CD4-positive, alpha-beta T cell treated with Interleukin-2 at 100 ng/mL for 4 hours (primary cell): ENCODE results near the gene ERC2.
"Not testable (repeated sequence)": the region's sequence is repeated elsewhere in the genome, so short reads cannot be mapped to it uniquely, and the experiment has no call there.

Experiments
- DNase-seq: peaks from one replicate; pipeline ENCODE4 v3.0.0-alpha.2; 2020; ENCODE audit warnings: low spot score

ERC2 gene

DNA sequence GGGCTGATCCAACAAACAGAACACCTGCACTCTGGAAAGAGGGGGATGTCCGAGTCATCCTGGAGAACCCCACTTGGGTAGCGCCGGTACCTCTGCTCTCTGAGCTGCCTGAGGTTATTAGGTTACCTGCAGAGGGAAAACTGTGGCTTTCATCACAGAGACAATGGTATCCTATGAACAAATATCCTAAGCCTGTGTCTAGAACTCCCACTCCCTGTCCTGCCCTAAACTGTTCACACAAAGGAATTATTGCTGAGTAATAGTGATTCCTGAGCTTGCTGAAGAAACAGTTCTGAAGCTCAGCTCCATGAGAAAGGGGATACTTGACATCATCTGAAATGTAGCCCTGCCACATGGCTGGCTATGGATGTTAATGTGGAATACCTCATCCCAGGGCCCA lies 949.2 kb downstream of the ERC2 start:
- DNase-seq, result no peak

DNA sequence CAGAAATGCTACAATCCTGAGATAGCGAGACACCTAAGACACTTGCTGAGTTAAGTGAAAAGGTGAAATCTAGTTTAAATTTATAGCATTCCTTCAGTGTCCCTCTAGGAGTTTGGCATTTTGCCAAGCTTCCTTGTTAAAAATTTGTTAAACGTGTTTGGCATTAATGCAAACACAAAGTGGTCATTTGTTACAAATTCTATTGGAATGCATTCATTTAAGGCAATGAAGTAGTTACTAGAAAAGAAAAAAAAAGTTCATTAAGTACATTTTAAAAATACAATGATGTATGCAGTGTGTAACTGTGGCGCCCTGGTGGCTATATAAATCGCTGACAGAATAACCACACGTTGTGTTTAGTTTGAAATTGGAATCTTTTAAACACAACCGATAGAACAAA lies 949.8 kb downstream of the ERC2 start:
- no peak for DNase-seq

DNA sequence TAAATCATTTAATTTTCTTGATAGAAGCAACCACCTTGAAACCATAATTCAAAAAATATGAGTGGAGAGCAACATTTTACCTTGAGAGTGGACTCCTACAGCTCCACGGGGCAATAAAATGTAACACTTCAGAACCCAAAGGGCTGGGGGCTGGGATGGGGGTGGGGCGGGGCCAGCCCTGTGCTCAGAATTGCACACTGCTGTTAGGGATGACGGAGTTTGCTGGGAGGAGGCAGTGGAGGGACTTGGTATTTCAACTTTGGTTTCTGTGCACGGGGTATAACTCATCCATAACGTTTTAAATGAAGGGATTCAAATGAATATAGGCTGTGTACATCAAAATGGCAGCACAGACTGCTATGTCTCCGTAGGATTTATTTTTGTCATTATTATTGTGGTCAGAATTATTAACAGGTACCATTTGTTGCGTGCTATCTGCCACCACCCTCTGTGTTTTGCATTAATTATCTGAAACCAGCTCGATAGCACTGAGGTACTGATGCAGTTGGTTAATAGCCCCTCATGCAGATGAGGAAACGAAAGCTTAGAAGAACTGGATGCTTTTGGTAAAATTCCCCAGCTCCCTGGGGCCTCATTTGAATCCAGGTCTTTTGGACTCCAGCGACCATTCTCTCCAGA lies 951.8 kb downstream of the ERC2 start:
- no peak for DNase-seq

DNA sequence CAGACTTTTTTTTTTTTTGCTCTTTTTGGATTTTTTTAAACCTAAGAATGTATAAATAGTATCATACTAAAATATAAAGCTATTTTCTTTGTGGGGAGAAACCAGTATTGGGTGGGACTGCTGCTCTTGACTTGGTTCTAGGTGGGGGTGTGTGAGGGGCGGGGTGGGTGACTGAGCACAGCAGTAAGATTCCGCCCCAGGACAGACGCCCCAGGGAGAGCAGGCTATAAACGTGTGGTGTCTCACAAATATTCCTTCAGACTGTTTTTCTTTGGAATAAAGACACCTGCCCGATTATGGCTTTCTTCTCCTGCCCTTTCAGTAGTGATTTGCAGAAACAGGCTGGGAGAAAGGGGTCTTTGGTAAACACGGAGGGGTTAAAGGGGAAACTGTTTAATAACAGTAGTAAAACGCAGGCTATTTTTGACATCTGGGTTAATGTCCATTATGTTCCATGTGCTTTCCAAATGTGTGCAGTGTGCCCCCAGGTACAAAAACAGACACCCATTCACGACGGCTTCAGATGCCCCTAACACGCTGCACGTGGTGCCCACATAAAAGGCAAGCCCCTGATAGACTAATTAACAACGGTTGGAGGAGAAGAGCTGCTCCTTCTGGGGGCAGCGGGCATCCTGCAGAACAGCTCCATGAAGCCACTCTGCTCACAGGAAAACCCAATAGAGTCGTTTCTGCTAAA lies 952.6 kb downstream of the ERC2 start:
- no peak for DNase-seq

DNA sequence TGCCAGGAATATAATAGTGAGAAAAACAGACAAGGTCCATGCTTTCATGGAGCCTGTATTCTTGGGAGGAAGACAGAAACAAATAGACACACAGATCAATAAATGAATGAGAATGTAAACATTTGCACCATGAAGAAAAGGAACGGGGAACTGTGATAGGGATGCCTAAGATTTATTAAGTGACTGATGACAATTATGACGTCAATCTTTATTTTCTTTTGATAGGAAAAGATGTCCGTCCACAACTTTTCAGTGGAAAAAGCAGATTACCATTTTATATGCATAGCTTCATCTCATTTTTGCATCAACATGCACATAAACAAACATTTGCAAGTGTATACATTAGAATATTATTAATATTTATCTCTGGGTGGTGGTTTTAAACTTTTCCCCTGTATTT lies 953.3 kb downstream of the ERC2 start:
- no peak for DNase-seq

DNA sequence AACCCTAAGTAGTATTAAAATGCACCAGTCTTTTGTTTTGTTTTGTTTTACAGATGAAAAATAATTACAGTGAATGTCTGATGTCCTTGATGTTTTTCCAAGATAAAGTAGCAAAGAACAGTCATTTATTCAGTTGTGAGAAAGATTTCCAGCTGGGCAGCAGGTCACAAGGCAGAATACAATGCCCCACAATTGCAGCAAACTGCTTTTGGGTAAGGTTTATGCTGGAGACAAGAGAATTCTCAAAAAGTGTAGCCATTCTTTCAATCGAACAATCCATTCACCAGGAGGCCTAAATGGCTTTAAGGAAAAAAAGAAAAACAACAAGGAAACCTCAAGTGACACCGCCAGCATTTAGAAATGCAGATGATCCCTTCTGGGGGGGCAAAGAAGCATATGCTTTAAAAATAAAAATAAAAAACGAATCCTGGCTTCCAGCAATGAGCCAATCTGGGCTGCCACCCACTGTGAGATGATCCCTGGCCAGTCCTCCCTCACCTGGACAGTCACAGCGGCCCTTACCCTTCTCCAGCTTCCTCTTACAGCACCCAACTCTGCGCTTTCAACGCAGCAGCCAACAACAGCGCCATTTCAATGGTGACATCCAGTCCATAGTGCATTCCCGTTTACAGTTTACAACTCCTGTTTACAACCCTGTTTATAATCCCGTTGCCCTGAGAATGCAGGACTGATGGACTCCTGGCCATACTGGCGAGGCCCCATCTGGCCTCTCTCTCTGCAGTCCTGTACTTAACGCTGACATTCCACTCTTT lies 955.5 kb downstream of the ERC2 start:
- no peak for DNase-seq

DNA sequence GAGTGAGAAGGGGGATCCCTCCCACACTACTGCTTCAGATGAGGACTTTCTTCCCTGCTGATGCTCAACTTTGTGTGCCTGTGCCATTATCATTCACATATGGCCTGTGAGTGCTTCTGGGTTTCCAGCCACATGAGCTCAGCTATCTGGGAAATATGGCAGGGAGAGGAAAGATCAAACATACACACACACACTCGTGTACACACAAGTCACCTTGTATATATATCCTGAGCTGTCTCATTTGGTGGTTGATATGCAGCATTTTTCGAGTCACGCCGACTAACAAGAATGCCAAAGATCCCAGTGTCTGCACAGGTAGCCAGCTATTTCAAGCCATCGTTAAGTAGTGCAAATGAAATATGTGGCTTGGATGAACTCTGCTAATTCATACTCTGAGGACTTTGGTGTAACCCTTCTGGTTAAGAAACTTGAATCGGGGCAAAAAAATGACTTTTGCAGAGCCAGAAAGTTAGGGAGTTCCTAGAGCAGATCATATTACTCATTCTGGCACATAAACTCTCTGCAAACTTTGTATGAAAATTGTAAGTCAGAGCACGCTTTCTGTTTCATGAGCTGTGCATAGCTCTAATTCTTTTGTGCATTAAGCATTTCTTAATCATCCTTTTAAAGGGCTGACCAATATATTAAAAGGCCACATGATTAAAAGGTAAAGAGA lies 956.2 kb downstream of the ERC2 start:
- no peak for DNase-seq

DNA sequence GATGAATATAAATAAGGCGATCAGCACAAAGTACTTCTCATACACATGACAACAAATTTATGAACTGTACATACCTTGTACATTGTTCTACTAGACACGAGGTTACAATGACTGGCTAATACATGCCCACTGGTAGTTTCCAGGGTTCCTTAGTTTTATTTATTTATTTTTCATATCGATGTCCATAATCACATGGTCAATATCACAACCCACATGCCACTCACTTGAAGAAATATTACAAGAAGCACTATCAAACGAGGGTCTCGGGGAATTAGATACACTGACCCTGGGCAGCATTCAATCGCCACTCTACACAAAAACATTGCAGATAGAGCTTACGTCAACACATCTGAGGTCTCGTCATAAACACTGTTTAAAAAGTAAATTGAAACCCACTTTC lies 959.9 kb downstream of the ERC2 start:
- no peak for DNase-seq

DNA sequence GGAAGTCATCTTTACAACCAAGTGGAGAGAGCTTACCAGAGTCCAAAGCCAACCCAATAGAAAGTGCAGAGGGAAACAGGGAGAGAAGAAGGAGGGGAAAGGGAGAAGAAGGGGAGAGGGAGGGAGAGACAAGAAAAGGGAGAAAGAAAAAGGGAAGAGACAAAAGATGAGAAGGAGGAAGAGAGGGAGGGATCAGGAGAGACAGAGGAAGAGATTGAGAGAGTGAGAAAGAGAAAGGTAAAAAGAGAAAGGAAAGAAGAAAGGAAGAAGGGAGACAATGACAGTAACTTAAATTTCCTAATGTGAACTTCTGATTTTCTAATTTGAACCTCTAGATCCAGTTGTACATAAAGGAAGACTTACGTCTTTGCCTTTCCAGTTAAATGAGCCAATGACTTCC lies 960.5 kb downstream of the ERC2 start:
- DNase-seq, result no peak

DNA sequence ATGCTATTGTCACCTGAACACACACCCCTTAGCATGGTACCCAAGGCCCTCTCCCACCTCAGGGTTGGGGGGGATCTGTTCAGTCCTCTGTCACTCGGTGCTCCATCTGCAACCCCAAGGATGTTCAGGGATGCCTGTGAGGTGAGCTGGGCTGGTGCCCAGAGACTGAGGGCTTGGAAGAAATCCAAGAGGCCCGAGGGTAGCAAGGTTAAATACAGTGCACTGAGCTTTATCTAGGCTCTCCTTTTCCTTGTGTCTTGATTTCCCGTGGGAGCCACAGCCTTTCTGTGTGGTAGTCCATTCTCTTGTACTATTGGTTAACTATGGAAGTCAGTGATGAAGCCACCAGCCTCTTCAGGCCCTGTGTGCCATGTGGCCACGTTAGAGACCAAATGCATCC lies 962.5 kb downstream of the ERC2 start:
- no peak for DNase-seq

DNA sequence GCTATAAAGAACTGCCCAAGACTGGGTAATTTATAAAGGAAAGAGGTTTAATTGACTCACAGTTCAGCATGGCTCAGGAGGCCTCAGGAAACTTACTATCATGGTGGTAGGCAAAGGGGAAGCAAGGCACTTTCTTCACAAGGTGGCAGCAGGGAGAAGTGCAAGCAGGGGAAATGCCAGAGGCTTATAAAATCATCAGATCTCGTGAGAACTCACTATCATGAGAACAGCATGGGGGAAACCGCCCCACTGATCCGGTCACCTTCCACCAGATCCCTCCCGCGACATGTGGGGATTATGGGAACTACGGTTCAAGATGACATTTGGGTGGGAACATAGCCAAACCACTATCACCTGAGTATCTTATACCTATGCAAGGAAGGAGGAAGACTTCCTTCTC lies 963.2 kb downstream of the ERC2 start:
- not testable (repeated sequence) for DNase-seq

DNA sequence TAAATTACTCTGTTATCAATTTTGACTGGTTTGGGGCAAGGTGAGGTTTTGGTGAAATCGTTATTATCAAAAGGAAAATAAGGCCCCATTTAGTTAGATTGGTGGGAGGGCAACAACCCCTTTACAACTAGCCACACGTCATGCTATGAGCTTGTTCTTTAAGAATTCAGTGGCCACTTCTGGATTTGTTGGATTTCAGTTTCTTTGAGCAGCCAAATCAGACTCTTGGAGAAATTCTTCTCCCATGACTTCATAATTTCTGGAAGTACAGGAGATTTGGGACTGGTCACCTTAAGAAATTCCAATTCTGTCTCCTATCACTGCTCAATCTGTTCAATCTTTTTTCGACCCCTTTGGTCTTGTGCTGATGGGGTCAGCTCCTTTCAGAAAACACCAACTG lies 966.4 kb downstream of the ERC2 start:
- DNase-seq, result no peak

DNA sequence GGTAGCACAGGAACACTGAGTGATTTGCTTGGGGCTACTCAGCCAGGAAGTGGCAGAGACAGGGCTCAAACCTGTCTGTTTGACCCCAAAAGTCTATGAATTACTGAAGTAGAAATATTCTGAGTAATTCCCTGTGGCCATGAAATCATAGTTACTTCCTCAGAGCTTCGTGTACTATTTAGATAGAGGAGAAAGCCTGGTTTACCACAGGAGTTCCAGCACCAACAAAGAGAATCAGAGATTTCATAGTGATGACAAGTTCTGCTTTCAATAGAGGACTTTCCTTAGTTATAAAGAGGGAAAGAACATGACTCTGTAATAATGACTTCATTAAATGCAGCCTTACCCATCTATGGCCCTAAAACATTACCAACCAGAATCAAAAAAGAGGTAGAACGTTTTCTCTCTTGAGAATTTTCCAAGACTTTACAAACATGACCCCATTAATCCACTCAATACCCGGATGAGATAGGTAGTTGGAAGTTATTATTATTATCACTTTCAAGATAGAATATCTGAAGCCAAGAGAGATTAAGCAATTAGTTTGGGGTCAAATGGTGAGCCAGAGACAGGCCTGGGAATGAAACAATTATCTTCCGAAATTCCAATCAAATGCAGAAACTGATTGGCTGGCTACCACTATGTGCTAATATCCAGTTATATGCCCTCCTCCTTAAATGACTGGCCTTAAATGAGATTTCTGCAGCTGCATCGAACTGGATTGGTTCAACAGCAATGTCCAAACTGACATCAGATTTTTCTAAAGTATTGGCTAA lies 967.5 kb downstream of the ERC2 start:
- DNase-seq, result no peak

DNA sequence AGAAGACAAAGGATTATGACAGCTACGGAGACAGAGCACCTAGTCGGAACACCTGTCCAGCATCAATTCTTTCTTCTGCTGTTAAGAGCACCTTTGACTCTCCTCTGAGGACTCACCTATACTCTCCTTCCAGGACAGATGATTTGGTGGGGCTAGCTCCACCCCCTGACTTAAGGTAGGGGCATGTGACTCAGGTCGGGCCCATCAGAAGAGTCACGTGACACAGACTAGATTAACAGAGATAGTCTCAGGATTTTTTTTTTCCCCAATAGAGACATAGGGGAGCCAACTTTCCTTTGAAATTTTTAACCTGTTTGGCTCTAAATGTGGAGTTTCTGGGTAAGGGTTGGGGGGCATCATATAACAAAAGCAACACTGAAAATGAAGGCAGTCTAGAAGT lies 969.7 kb downstream of the ERC2 start:
- no peak for DNase-seq

DNA sequence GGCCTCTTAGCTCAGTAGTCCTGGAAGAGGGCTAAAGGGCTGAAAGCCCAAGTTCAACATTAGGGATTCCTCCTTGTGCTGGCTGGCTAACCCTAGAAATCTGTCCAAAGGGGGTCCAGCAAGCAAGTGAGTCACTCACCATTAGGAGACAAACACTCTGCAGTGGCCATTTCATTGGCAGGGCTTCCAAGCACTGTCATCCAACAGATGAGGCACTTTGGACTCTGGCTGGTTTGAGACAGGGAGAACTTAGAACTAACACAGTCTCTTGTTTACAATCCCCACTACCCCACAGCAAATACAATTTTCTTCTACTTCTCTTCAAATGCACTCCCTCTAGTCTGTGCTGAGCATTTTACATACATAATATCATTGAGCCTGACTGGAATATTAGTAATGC lies 971.0 kb downstream of the ERC2 start:
- no peak for DNase-seq

DNA sequence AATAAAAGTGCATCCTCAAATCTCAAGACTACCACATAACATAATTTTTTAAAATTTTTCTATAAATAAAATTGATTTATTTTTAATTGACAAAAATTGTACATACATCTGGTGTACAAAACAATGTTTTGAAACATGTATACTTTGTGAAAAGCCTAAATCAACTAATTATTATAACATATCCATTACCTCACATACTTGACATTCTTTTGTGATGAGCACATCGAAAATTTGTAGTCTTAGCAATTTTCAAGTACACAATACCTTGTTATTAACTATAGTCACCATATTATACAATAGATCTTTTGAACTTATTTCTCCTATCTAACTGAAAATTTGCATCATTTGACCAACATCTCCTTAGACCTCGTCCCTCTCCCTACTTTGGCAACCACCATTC lies 973.3 kb downstream of the ERC2 start:
- DNase-seq, result no peak

DNA sequence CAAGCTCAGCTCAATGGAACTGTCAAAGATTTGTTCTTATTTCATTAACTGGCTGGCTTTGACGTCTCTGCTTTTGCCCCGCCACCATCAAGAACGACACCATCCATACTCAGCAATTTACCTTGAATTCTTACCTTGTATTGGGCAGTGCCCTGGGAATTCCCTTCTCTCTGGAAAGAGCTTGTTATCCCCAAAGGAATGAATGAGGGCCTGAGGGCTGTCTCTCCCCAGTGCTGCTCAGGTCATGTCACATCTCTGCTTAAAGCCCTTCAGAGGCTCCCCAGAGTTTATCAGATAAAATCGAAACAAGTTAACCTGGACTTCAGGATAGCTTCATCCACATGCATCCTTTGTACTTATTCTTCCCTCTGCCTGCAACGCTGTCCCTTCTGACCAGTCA lies 975.3 kb downstream of the ERC2 start:
- DNase-seq, result no peak

DNA sequence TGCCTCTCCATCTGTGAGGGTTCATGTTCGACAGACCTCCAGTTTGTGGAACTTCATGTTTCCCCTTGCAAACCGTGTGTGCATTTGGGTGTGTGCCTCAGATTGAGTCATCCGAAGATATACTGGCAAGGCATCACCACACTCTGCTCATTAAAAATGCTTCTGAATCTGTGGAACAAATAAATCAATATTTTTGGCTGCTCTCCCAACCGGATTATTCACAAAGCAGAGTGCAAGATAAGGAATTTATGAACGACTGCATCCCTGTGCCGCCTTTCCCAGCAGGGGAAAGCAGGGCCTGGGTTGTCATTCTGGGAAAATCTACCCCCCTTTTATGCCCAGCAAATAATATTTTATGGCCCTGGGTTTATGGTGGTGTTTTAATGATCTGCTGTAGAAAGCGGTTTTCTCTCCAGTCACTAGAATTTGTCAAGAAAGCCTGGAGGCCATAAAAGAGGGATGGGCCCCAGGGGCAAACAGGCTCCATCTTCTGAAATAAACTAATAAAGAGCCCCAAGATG lies 976.9 kb downstream of the ERC2 start:
- DNase-seq, result no peak

DNA sequence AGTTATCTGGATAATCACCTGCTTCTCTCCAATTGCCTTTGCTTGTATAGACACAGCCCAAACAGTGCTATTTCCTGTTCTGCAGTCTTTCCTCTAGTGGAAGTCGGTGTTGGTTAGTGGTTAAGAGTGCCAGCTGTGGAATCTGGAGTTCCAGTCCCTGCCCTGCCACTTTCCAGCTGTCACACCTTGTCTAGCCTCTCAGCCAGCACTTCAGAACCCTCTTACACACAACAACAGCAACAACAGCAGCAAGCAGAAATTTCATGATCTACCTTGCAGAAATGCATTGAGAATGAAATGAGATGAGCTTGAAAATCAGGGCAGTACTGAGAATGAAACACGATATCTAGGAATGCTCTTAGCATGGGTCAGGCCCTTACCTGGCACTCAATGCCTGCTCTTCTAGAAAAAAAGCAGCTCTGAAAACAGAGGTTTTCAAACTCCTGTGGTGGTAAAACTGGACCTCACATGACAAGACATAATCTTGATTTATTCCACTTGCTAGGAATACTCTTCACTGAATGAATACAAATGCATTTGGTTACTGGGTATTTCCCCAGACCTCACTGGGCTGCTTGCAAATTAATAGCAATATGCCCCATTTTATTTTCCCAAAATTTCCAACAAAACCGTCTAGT lies 977.9 kb downstream of the ERC2 start:
- no peak for DNase-seq

DNA sequence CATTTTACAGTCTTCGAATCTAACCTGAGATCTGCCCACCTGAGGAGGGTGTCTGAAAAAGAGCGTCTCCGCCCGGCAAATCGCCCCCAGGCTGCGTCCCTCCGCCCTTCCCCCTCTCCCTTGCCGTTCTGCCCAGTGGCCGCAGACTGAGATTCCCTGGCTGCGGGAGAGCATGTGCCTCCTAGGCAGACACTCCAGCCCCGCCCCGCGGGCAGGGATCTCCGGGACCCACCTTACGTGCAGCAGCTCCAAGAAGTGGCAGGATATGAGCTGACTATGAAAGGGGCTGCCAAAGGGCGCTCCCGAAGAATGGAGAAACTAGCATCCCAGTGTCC lies 978.5 kb downstream of the ERC2 start:
- no peak for DNase-seq

DNA sequence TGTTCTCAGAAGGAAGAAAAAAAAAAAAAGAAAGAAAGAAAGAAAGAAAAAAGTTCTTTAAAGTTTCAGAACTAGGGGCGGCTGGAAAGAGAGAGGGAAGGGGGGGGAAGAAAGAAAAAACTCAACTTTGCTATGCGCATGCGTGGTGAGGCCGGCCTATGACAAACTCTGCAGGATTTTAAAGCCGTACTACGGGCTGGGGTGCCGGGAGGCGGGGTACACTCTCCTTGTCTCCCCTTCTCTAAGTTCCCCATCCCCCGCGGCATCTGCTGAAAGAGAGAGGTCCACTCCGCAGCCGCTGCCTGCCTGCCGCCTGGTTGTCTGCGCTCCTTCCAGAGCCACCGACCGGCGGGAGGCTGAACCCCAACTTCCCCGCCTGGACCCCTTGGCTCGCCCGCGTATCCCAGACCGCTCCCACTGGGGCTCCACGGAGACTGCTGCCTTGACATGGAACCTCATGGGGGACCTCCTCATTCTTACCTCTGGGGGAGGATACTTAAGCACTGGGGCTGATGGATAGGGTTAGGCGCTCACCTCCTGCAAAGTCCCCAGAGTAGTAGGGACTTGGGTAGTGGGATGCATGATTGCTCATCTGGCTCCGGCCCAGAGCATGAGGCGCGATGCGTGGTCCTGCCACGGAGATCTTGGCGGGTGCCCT lies 979.7 kb downstream of the ERC2 start:
- no peak for DNase-seq
